ENCODE measurements around the gene PLS1. TPM values are rescaled to one million over a fixed set of nuclear protein-coding genes. Genes with fewer than 3 reads are reported as not detected.

Gene PLS1
- total and polyA plus RNA-seq, 2 of the 8 experiments (the other 6 are each of a cell fraction or from before 2014, with no cell fraction given) = 18.7 to 44.7 TPM

GRCh38 chr3:142609136-142609535 lies 12.9 kb downstream of the PLS1 start (continued):
- TF ChIP-seq EP300 (IDR thresholded peaks at IDR 0.05; ENCODE audit: borderline replicate concordance in 1 of 2, low read depth in 2 of 2, low read length in 2 of 2) (no peak), HDAC2 (IDR thresholded peaks at IDR 0.05; ENCODE audit: borderline replicate concordance in 1 of 2, low read depth in 2 of 2, low read length in 2 of 2) (no peak), CREB1 (IDR thresholded peaks at IDR 0.05) (no peak), KDM1A (IDR thresholded peaks at IDR 0.05; ENCODE audit: borderline replicate concordance, low read length) (no peak), SIRT6 (IDR thresholded peaks at IDR 0.05; ENCODE audit: low read length) (no peak), ATF3 (IDR thresholded peaks at IDR 0.05; ENCODE audit: insufficient read depth, low read depth, low read length) (no peak)
